A549 (cell line): Measurements from ENCODE around the gene MAP2K7. TPM values are rescaled to one million over a fixed set of nuclear protein-coding genes. Genes with fewer than 3 reads are reported as not detected.
"Not testable (repeated sequence)": the region's sequence is repeated elsewhere in the genome, so short reads cannot be mapped to it uniquely, and the experiment has no call there.

Experiments
- ATAC-seq, 2 experiments: fragments of 200-7000 bp in 1 of 2; fragments of >200 bp in 1 of 2; cut with Nextera tagmentation in 1 of 2; cut with Tn5 transposase in 1 of 2; 3 replicates each; pipeline versions ENCODE4 v1.8.0 to v1.9.1; 2018 to 2020; ENCODE audit warnings: mild to moderate bottlenecking in 1 of 2, moderate library complexity in 1 of 2
- CTCF ChIA-PET: fragments of 300-600 bp; sonication (Branson Sonifier 250); formaldehyde crosslinking; extraction: SDS; loops from one replicate; lab custom pipeline; 2021; ENCODE audit warnings: antibody characterized with exemption, inconsistent platforms; lab: Yijun Ruan, JAX
- POLR2A ChIA-PET: fragments of 350-600 bp; formaldehyde crosslinking; extraction: SDS; loops from one replicate; lab custom pipeline; 2021; ENCODE audit warnings: antibody characterized with exemption, inconsistent platforms; lab: Yijun Ruan, JAX
- DNase-seq, 2 experiments: peaks; one replicate each; pipeline versions ENCODE4 v3.0.0 to v3.0.0-alpha.2; 2011 to 2016; ENCODE audit warnings: low read depth in 1 of 2, low spot score in 1 of 2
- FAIRE-seq: peaks from 2 replicates; lab custom pipeline; 2011; peaks lifted over from hg19 to GRCh38; lab: Jason Lieb, UNC
- H3K27ac ChIP-seq, 2 experiments: fragments of >200 bp; sonication (Bioruptor Twin); formaldehyde crosslinking; 3 replicates each; pipeline ENCODE4 v1.5.1; 2016 to 2017
- H3K4me1 ChIP-seq: fragments of >200 bp; sonication (Bioruptor Twin); formaldehyde crosslinking; 3 replicates; pipeline ENCODE4 v1.6.1; 2016
- H3K4me2 ChIP-seq: fragments of >200 bp; sonication (Bioruptor Twin); formaldehyde crosslinking; 3 replicates; pipeline ENCODE4 v1.6.1; 2016
- H3K4me3 ChIP-seq: fragments of >200 bp; sonication (Bioruptor Twin); formaldehyde crosslinking; 3 replicates; pipeline ENCODE4 v1.5.1; 2016
- H3K9me3 ChIP-seq: fragments of >200 bp; sonication (Bioruptor Twin); formaldehyde crosslinking; 3 replicates; pipeline ENCODE4 v1.6.1; 2016
- BCL3 ChIP-seq: fragments of >200 bp; sonication (Bioruptor Twin); formaldehyde crosslinking; IDR thresholded peaks from 3 replicates; pipeline ENCODE4 v1.6.1; 2016
- CBX2 ChIP-seq: fragments of 200-600 bp; sonication (generic); IDR thresholded peaks from 2 replicates; pipeline ENCODE4 v1.6.1; 2016; ENCODE audit warnings: low read depth, mild to moderate bottlenecking, borderline replicate concordance
- CTCF ChIP-seq: fragments of >200 bp; sonication (Bioruptor Twin); formaldehyde crosslinking; IDR thresholded peaks from 3 replicates; pipeline ENCODE4 v1.5.1; 2016
- ELK1 ChIP-seq: fragments of 150-350 bp; IDR thresholded peaks from 2 replicates; pipeline ENCODE4 v1.6.1; 2014; ENCODE audit warnings: low read depth, mild to moderate bottlenecking, low read length
- EP300 ChIP-seq, 2 experiments: fragments of >200 bp; sonication (Bioruptor Twin); formaldehyde crosslinking; IDR thresholded peaks; 2 replicates in 1 of 2; 3 replicates in 1 of 2; pipeline ENCODE4 v1.6.1; 2016 to 2017
- HDAC2 ChIP-seq: fragments of 200-600 bp; sonication (generic); IDR thresholded peaks from 2 replicates; pipeline ENCODE4 v1.6.1; 2016
- HES2 ChIP-seq: fragments of >200 bp; sonication (Bioruptor Twin); formaldehyde crosslinking; IDR thresholded peaks from 2 replicates; pipeline ENCODE4 v1.6.1; 2016
- HOXA7 ChIP-seq: fragments of 250-450 bp; sonication (Bioruptor Pico); IDR thresholded peaks from 2 replicates; pipeline ENCODE4 v1.5.0; 2020; ENCODE audit warnings: mild to moderate bottlenecking, moderate library complexity
- HOXB13 ChIP-seq: fragments of 250-450 bp; sonication (Bioruptor Pico); IDR thresholded peaks from 2 replicates; pipeline ENCODE4 v1.5.0; 2020; ENCODE audit warnings: low read depth, mild to moderate bottlenecking, moderate library complexity
- HOXB5 ChIP-seq: fragments of 250-450 bp; sonication (Bioruptor Pico); IDR thresholded peaks from 2 replicates; pipeline ENCODE4 v1.5.0; 2020; ENCODE audit warnings: mild to moderate bottlenecking, moderate library complexity
- JUN ChIP-seq, 2 experiments: fragments of >200 bp; sonication (Bioruptor Twin); formaldehyde crosslinking; IDR thresholded peaks; 2 replicates in 1 of 2; 3 replicates in 1 of 2; pipeline ENCODE4 v1.6.1; 2016 to 2017
- KDM1A ChIP-seq: fragments of 200-600 bp; sonication (generic); IDR thresholded peaks from 2 replicates; pipeline ENCODE4 v1.6.1; 2016; ENCODE audit warnings: low read depth, mild to moderate bottlenecking
- KDM5A ChIP-seq: fragments of 200-600 bp; sonication (generic); IDR thresholded peaks from 2 replicates; pipeline ENCODE4 v1.6.1; 2016; ENCODE audit warnings: antibody characterized with exemption, mild to moderate bottlenecking
- MAFK ChIP-seq: fragments of 450-650 bp; IDR thresholded peaks from 2 replicates; pipeline ENCODE4 v1.6.1; 2014; ENCODE audit not compliant: partially characterized antibody
- NFE2L2 ChIP-seq: fragments of 150-350 bp; conservative IDR thresholded peaks from 2 replicates; pipeline ENCODE4 v1.6.1; 2014; ENCODE audit warnings: low read length
- NR3C1 ChIP-seq: fragments of >200 bp; sonication (Bioruptor Twin); formaldehyde crosslinking; IDR thresholded peaks from 3 replicates; pipeline ENCODE4 v1.6.1; 2017
- PBX3 ChIP-seq: IDR thresholded peaks from 2 replicates; pipeline ENCODE4 v1.6.1; 2012
- POLR2AphosphoS2 ChIP-seq: conservative IDR thresholded peaks from 2 replicates; pipeline ENCODE4 v1.6.1; 2012; ENCODE audit warnings: low read length, improper control_type of control experiment, inconsistent platforms
- RAD21 ChIP-seq, 2 experiments: fragments of >200 bp in 1 of 2; sonication (Bioruptor Twin) in 1 of 2; formaldehyde crosslinking in 1 of 2; IDR thresholded peaks in 1 of 2; conservative IDR thresholded peaks in 1 of 2; 2 replicates in 1 of 2; 3 replicates in 1 of 2; pipeline ENCODE4 v1.6.1; 2012 to 2018; ENCODE audit warnings: inconsistent platforms in 1 of 2
- RARB ChIP-seq: fragments of 250-450 bp; sonication (Bioruptor Pico); IDR thresholded peaks from 2 replicates; pipeline ENCODE4 v1.8.0; 2021; ENCODE audit warnings: mild to moderate bottlenecking, moderate library complexity
- RFX5 ChIP-seq: fragments of 450-650 bp; IDR thresholded peaks from 2 replicates; pipeline ENCODE4 v1.7.1; 2014; ENCODE audit warnings: antibody characterized with exemption, mild to moderate bottlenecking, moderate library complexity
- TFCP2L1 ChIP-seq: fragments of 250-450 bp; sonication (Bioruptor Pico); IDR thresholded peaks from 2 replicates; pipeline ENCODE4 v1.5.0; 2021; ENCODE audit warnings: mild to moderate bottlenecking
- ZFP36 ChIP-seq: fragments of 450-650 bp; IDR thresholded peaks from 2 replicates; pipeline ENCODE4 v1.6.1; 2014; ENCODE audit warnings: borderline replicate concordance; ENCODE audit not compliant: partially characterized antibody
- ZNF302 ChIP-seq: fragments of 250-450 bp; sonication (Bioruptor Pico); IDR thresholded peaks from 2 replicates; pipeline ENCODE4 v1.9.0; 2021; ENCODE audit warnings: inconsistent platforms, mild to moderate bottlenecking, moderate library complexity
- WGBS: methylation state at CpG from one replicate; pipeline ENCODE4 v1.1.6; 2017; ENCODE audit errors: missing lambda C conversion rate; 5-methylcytosine and 5-hydroxymethylcytosine counted together
- polyA plus RNA-seq, 4 experiments: library from polyadenylated mRNA; depleted of rRNA in 3 of 4; stranded (reverse); fragments of >200 nt; fragmentation: RNase III in 1 of 4; extraction: RNeasy Plus Mini Kit Qiagen cat#74134 plus additional on column Dnase treatment in 1 of 4; gene quantifications; 2 replicates in 3 of 4; 3 replicates in 1 of 4; pipeline ENCODE4 v1.2.3, GENCODE V29; 2011 to 2017

The MAP2K7 gene
- polyA plus RNA-seq, 2 of the 4 experiments (the other 2 are of a cell fraction), result 5.5 to 19.4 TPM

- POLR2A ChIA-PET, result no interaction called here
- TF ChIP-seq KDM1A (no peak), TFCP2L1 (CRISPR knock-in tag) (no peak), EP300 (IDR thresholded peaks at IDR 0.05) (no peak), HDAC2 (no peak), CTCF (no peak), HOXA7 (no peak), NR3C1 (no peak), ZNF302 (CRISPR knock-in tag) (no peak), ELK1 (no peak), BCL3 (no peak), RAD21 (conservative IDR thresholded peaks at IDR 0.05 in 1 of 2, IDR thresholded peaks at IDR 0.05 in 1 of 2) (no peak), CBX2 (no peak), RARB (CRISPR knock-in tag) (no peak), JUN (IDR thresholded peaks at IDR 0.05) (no peak), ZFP36 (no peak), NFE2L2 (no peak), KDM5A (no peak), MAFK (no peak), PBX3 (no peak)
- TF ChIP-seq, all 56 proteins: peak for 0
- H3K4me3 ChIP-seq, result no peak overlapping the region
- ATAC-seq, result no peak
- 86% methylated on average over 4 of the region's 8 CpGs for WGBS
- H3K4me1 ChIP-seq, result peaks cover 7% of the 10 kb centered on the region; the same call in 1 of the 3 replicates
- H3K9me3 ChIP-seq, result no peaks in the 10 kb centered on the region
- CTCF ChIA-PET, result interaction anchor here (0.9 to 5.2 kb wide), 3 partner anchors 11 to 113 kb away, joined by 3 to 25 read pairs (median 3); no protein-coding TSS in a partner anchor
- no peak overlapping the region for H3K27ac ChIP-seq
- DNase-seq, result no peak
- H3K4me2 ChIP-seq, result no peak overlapping the region
- FAIRE-seq, result no peak
Observed at GRCh38 chr19:7857727-7858108, 46.0 kb upstream of the MAP2K7 start.

GRCh38 chr19:7858109-7858770 lies 45.4 kb upstream of the MAP2K7 start:
- TF ChIP-seq RFX5 (no peak), HOXB13 (CRISPR knock-in tag) (no peak), EP300 (IDR thresholded peaks at IDR 0.05) (no peak), PBX3 (no peak), KDM1A (no peak), HDAC2 (no peak), HES2 (no peak), POLR2AphosphoS2 (no peak), HOXB5 (no peak)
- ATAC-seq, result no peak
- FAIRE-seq, result no peak
- peaks cover 7% of the 10 kb centered on the region; the same call in 1 of the 3 replicates for H3K4me1 ChIP-seq
- H3K4me2 ChIP-seq, result no peak overlapping the region
- DNase-seq, result no peak
- CTCF ChIA-PET, result interaction anchor here (0.7 to 5.2 kb wide), 4 partner anchors 11 to 112 kb away, joined by 3 to 25 read pairs (median 3); no protein-coding TSS in a partner anchor
- WGBS, result 65% methylated on average over 8 of the region's 29 CpGs
- no peak overlapping the region for H3K4me3 ChIP-seq
- H3K27ac ChIP-seq, result no peak overlapping the region
- H3K9me3 ChIP-seq, result no peaks in the 10 kb centered on the region
- POLR2A ChIA-PET, result no interaction called here

- CTCF ChIA-PET, result interaction anchor here (0.7 to 5.2 kb wide), 2 partner anchors 10 to 13 kb away, joined by 3 to 25 read pairs; no protein-coding TSS in a partner anchor
- H3K4me1 ChIP-seq, H3K27ac ChIP-seq, DNase-seq, H3K4me2 ChIP-seq, FAIRE-seq, ATAC-seq, H3K9me3 ChIP-seq, H3K4me3 ChIP-seq, POLR2A ChIA-PET: not testable (repeated sequence)
- 98% methylated on average over 7 of the region's 8 CpGs for WGBS
Observed at GRCh38 chr19:7859087-7859486, 44.6 kb upstream of the MAP2K7 start.
